Stimulated activated naive CD8-positive, alpha-beta T cell treated with anti-CD3 and anti-CD28 coated beads, Interleukin-15, Interleukin-2, amounts not matched to agents 100 U/mL and 50 U/mL, for 24 hours (primary cell): Measurements from ENCODE around the gene THSD8.
"Not testable (repeated sequence)": the region's sequence is repeated elsewhere in the genome, so short reads cannot be mapped to it uniquely, and the experiment has no call there.

Experiments used
- ATAC-seq: fragments of 150-1000 bp; cut with Tn5 transposase; one replicate; pipeline ENCODE4 v1.10.0; 2021
- DNase-seq: peaks from one replicate; pipeline ENCODE4 v3.0.0; 2021

THSD8 gene

GRCh38 chr19:12825254-12826131 lies 23.6 kb downstream of the THSD8 start:
- DNase-seq (peak; percentile 59), ATAC-seq (no peak)

DNA sequence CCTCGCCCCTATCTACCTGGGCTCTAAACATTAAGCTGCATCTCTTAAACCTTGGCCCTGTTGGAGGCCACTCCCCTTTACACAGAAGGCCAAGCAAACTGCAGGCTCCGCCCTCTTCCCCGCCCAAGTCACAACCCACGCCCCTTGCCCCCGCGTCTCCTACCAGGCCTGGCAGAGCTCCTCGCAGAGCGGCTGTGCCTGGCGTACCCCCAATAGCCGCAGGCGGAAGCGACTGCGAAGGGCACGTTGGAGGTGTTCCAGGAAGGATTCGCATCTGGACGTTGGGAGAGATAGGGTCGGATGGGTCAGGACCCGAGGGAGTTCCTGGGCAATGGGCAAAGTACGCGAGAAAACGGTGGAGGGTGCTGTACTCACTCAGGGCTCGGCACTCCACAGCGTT lies 26.6 kb downstream of the THSD8 start:
- DNase-seq (peak; percentile 54), ATAC-seq (peak; percentile 56)

GRCh38 chr19:12833418-12833737 lies 31.5 kb downstream of the THSD8 start:
- no peak for DNase-seq
- no peak for ATAC-seq

- DNase-seq: peak; percentile 54
- ATAC-seq: no peak
Measured at GRCh38 chr19:12833738-12834565, 32.1 kb downstream of the THSD8 start.

GRCh38 chr19:12834566-12834943 lies 32.7 kb downstream of the THSD8 start, which contains the start of gene RTBDN:
Gene RTBDN (minus strand): TSS chr19:12834579. CDS start chr19:12829979, 4,600 bp downstream.
- DNase-seq: no peak

GRCh38 chr19:12834976-12835757 lies 33.3 kb downstream of the THSD8 start:
- ATAC-seq (no peak), DNase-seq (peak; percentile 49)

More at GRCh38 chr19:12834566-12834943, 32.7 kb downstream of the THSD8 start, which contains the start of gene RTBDN:
- ATAC-seq: no peak

GRCh38 chr19:12836529-12836863 lies 34.6 kb downstream of the THSD8 start:
- DNase-seq (no peak), ATAC-seq (no peak)

DNA sequence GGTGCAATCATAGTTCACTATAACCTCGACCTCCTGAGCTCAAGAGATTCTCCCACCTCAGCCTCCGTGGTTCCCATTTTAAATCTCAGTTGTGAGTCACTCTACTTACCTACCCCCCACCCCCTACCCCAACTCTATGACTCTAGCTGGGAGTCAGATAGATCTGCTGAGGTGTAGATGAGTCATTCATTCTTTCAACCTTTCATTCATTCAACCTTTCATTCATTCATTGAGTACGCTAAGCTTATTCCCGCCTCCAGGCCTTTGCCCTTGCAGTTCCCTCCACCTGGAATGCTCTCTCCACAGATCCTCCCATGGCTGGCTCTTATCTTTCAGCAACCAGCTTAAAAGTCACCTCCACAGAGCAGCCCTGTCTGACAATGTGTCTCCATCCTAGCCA lies 35.4 kb downstream of the THSD8 start:
- DNase-seq: peak; percentile 15
- no peak for ATAC-seq

DNA sequence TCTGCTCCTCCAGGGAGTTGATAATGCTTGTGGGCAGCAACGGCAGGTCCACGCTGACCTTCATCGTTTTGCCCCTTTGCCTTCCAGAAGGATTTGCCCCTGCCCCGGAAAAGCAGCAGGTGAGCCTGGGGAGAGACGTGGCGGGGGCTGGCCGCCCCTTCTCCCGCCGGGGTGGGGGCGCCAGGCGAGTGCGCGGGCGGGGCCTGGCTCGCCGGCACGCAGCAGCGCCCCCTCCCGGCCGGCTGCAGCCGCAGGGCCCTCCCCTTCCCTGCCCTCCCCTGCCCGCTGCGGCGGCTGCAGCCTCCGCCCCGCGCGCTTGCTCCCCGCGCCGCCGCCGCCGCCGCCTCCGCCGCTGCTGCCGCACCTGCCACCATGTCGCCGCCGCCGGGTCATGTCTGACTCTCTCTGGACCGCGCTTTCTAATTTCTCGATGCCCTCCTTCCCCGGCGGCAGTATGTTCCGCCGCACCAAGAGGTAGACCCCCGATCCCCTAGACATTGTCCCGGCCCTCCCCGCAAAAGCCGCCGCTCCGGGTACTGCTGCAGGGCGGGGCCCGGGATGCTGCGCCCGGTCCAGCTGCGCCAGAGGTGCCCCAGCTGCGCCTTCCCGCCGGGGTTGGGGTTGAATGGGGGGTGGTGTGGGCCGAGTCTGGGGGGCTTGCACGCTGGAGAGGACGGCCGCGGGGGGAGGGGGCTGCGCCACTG lies 36.5 kb downstream of the THSD8 start, which contains the start of gene MAST1:
MAST1 (plus strand) TSS at position 334 of the 704 bp plus-strand sequence; CDS start at position 392, 58 bp downstream.
- peak; percentile 56 for ATAC-seq
- peak; percentile 73 for DNase-seq

- ATAC-seq (no peak), DNase-seq (peak; percentile 16)
Measured at GRCh38 chr19:12838886-12839756, 37.3 kb downstream of the THSD8 start.

- peak; percentile 71 for DNase-seq
- no peak for ATAC-seq
Measured at GRCh38 chr19:12840091-12841079, 38.5 kb downstream of the THSD8 start.

DNA sequence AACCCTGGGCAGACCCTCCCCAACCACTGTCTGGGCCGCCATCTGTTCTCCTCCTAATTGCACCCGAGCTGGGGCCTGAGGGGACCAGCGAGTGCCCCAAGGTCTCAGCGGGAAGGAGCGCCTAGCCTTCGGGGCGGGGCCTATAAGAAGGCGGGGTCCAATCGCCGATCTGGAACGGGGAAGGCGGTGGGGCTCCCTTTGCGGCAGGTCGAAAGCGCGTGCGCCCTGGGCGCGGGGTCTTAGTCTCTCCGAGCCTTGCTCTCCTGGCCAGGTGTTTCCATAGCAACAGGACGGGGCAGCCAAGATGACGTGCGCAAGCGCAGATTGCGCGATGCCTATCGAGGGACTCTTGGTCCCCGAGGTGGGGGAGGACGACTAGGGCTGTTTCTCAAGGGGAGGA lies 39.2 kb downstream of the THSD8 start:
- ATAC-seq (no peak), DNase-seq (peak; percentile 34)

DNA sequence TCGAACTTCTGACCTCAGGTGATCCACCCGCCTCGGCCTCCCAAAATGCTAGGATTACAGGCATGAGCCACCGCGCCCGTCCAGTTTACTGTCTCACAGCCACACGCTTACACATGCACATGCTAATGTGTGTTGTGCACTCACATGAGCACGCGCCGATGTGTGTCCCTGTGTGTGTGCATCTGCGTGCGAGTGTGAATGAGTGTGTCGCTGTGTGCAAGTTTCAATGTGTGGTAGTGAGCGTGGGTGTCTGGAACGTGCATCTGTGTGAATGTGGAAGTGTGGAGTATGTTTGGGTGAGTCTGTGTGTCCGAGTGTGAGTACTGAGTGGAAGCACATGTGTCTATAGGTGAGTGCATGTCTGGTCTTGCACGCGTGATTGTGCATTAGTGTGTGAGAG lies 40.6 kb downstream of the THSD8 start:
- no peak for ATAC-seq
- no peak for DNase-seq

- DNase-seq (no peak), ATAC-seq (no peak)
Measured at GRCh38 chr19:12843328-12843727, 41.5 kb downstream of the THSD8 start.

GRCh38 chr19:12843999-12844732 lies 42.3 kb downstream of the THSD8 start:
- DNase-seq (no peak), ATAC-seq (no peak)

DNA sequence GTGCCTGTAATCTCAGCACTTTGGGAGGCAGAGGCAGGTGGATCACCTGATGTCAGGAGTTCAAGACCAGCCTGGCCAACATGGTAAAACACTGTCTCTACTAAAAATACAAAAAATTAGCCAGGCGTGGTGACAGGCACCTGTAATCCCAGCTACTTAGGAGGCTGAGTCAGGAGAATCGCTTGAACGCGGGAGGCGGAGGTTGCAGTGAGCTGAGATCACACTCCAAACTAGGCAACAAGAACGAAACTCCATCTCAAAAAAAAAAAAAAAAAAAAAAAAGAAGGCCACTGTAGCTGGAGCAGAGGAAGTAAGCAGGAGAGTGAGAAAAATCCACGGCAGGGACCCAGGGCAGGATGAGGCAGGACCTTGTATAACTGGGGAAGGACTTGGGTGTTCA lies 44.7 kb downstream of the THSD8 start:
- DNase-seq, ATAC-seq: not testable (repeated sequence)

DNA sequence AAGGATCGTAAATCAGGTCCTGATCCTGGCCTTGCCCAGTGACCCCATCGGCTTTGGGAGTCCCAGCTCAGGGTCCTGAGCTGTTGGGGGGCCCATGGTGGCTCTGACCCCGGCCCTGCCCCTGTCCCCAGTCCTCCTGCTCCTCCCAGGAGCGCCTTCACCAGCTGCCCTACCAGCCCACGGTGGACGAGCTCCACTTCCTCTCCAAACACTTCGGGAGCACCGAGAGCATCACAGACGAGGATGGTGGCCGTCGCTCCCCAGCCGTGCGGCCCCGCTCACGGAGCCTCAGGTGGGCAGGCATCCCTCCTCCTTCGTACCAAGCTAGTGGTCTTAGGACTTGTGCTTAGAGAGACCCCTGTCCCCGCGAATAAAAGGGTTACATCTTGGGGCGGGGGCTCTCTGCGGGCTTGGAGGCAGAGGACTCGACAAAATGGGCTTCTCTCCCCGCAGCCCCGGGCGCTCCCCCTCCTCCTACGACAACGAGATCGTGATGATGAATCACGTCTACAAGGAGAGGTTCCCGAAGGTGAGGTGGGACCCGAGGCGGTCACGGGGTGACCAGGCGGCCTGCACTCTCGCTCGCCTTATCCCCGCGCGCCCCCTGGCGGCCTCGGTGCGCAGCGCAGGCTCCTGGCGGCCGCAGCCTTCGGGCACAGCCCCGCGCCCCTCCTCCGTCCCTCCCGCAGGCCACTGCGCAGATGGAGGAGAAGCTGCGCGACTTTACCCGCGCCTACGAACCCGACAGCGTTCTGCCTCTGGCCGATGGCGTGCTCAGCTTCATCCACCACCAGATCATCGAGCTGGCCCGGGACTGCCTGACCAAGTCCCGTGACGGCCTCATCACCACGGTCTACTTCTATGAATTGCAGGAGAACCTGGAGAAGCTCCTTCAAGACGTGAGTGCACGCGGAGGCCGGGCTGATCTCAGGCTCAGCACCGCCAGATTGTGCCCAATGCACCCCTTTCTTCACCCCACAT lies 45.6 kb downstream of the THSD8 start:
- peak; percentile 95 for DNase-seq
- ATAC-seq: peak; percentile 98
